ENCODE data around the gene RBL2. TPM values are rescaled to one million over a fixed set of nuclear protein-coding genes. Genes with fewer than 3 reads are reported as not detected.

RBL2 gene
- total RNA-seq, 1 donor from 2014 or later: 101 TPM

GRCh38 chr16:53435066-53435688 is 906 bp downstream of the RBL2 start:
- Histone ChIP-seq H3K9me3 (no peaks in the 10 kb centered on the region), H3K27ac (peak overlapping the region; percentile 95), H3K27me3 (no peaks in the 10 kb centered on the region), H3K4me3 (peak overlapping the region; percentile 96 to 100), H3K4me1 (peaks cover 31% of the 10 kb centered on the region), H3K36me3 (no peaks in the 10 kb centered on the region)
- no peak for DNase-seq (ENCODE audit: extremely low spot score in 2 of 2)
- TF ChIP-seq POLR2AphosphoS5 (IDR thresholded peaks at IDR 0.05; ENCODE audit: insufficient read depth in 1 of 2, low read depth in 1 of 2): peak; percentile 60 to 88
- no peak for TF ChIP-seq POLR2A (IDR thresholded peaks at IDR 0.05)
- intact Hi-C loops (cut with DNase I): no loop called here

GRCh38 chr16:53440125-53440524 is 5.9 kb downstream of the RBL2 start:
- no peak for TF ChIP-seq POLR2AphosphoS5 (IDR thresholded peaks at IDR 0.05; ENCODE audit: insufficient read depth in 1 of 2, low read depth in 1 of 2)
- TF ChIP-seq CTCF (IDR thresholded peaks at IDR 0.05): no peak
- TF ChIP-seq POLR2A (IDR thresholded peaks at IDR 0.05): no peak
- Histone ChIP-seq H3K4me3 (no peak overlapping the region), H3K27ac (no peak overlapping the region), H3K27me3 (no peaks in the 10 kb centered on the region), H3K36me3 (peaks cover 0 to 30% of the 10 kb centered on the region in 2 donors), H3K4me1 (peaks cover 22% of the 10 kb centered on the region), H3K9me3 (no peaks in the 10 kb centered on the region)
- DNase-seq (ENCODE audit: extremely low spot score in 2 of 2): no peak
- intact Hi-C loops (cut with DNase I): no loop called here

- intact Hi-C loops (cut with DNase I): no loop called here
- Histone ChIP-seq H3K4me3 (no peak overlapping the region), H3K4me1 (no peaks in the 10 kb centered on the region), H3K36me3 (peaks cover 0 to 48% of the 10 kb centered on the region in 2 donors), H3K27ac (no peak overlapping the region), H3K9me3 (no peaks in the 10 kb centered on the region), H3K27me3 (no peaks in the 10 kb centered on the region)
- TF ChIP-seq POLR2A (IDR thresholded peaks at IDR 0.05): no peak
- no peak for TF ChIP-seq CTCF (IDR thresholded peaks at IDR 0.05)
- TF ChIP-seq POLR2AphosphoS5 (IDR thresholded peaks at IDR 0.05; ENCODE audit: insufficient read depth in 1 of 2, low read depth in 1 of 2): no peak
- no peak for DNase-seq (ENCODE audit: extremely low spot score in 2 of 2)
These were observed 11.3 kb downstream of the RBL2 start for GRCh38 chr16:53445534-53445933.

GRCh38 chr16:53446090-53446489 is 11.8 kb downstream of the RBL2 start:
- no peak for DNase-seq (ENCODE audit: extremely low spot score in 2 of 2)
- H3K36me3 ChIP-seq: peaks cover 0 to 47% of the 10 kb centered on the region in 2 donors

GRCh38 chr16:53449816-53450517 is 15.7 kb downstream of the RBL2 start:
- Histone ChIP-seq H3K4me1 (no peaks in the 10 kb centered on the region), H3K9me3 (no peaks in the 10 kb centered on the region), H3K4me3 (no peak overlapping the region), H3K27ac (no peak overlapping the region), H3K36me3 (peaks cover 0 to 51% of the 10 kb centered on the region in 2 donors), H3K27me3 (no peaks in the 10 kb centered on the region)
- intact Hi-C loops (cut with DNase I): no loop called here
- no peak for DNase-seq (ENCODE audit: extremely low spot score in 2 of 2)
- no peak for TF ChIP-seq POLR2AphosphoS5 (IDR thresholded peaks at IDR 0.05; ENCODE audit: insufficient read depth in 1 of 2, low read depth in 1 of 2)
- no peak for TF ChIP-seq POLR2A (IDR thresholded peaks at IDR 0.05)
- no peak for TF ChIP-seq CTCF (IDR thresholded peaks at IDR 0.05)

More at GRCh38 chr16:53446090-53446489, 11.8 kb downstream of the RBL2 start:
- H3K4me3 ChIP-seq: no peak overlapping the region
- H3K4me1 ChIP-seq: no peaks in the 10 kb centered on the region
- no peaks in the 10 kb centered on the region for H3K27me3 ChIP-seq
- intact Hi-C loops (cut with DNase I): no loop called here
- no peak overlapping the region for H3K27ac ChIP-seq
- no peaks in the 10 kb centered on the region for H3K9me3 ChIP-seq
- TF ChIP-seq POLR2A (IDR thresholded peaks at IDR 0.05) (no peak), CTCF (IDR thresholded peaks at IDR 0.05) (no peak), POLR2AphosphoS5 (IDR thresholded peaks at IDR 0.05; ENCODE audit: insufficient read depth in 1 of 2, low read depth in 1 of 2) (no peak)
